ENCODE measurements around the gene HMGN5.

The HMGN5 gene

GRCh38 chrX:81201671-81202455, at the start of gene HMGN5, which contains the start of gene SH3BGRL:
Gene HMGN5 (minus strand): TSS chrX:81201913. CDS start chrX:81121549, 80,364 bp downstream.
Gene SH3BGRL (plus strand): TSS chrX:81202102. CDS start chrX:81202201, 99 bp downstream.
- DNase-seq, result peak; percentile 73 to 78

GRCh38 chrX:81241753-81242152, 40.0 kb upstream of the HMGN5 start:
- no peak for DNase-seq

- no peak for DNase-seq
Measured at GRCh38 chrX:81240701-81241331, 39.1 kb upstream of the HMGN5 start.

GRCh38 chrX:81238166-81238565, 36.5 kb upstream of the HMGN5 start:
- no peak for DNase-seq

- no peak for DNase-seq
Measured at GRCh38 chrX:81237516-81237915, 35.8 kb upstream of the HMGN5 start.

- DNase-seq, result no peak
Measured at GRCh38 chrX:81232218-81232617, 30.5 kb upstream of the HMGN5 start.

DNA sequence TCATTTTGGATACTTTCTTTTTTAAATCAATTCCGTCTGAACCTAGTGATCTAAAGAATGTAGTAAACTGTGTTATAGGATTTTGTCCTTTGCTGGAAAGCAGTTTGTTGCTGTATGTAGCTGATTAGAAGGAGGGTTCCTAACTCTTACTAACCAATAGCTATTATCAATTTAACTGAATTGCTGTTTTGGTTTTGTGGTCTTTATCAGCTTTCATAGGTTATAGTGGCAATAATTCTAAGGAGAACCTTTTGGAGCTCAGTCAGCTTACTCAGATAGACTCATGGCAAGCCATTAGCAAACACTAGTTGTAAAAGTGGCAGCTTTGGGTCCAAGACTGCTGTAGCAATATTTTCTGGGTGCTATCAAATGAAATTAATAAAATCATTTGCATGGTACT, 29.8 kb upstream of the HMGN5 start:
- no peak for DNase-seq

DNA sequence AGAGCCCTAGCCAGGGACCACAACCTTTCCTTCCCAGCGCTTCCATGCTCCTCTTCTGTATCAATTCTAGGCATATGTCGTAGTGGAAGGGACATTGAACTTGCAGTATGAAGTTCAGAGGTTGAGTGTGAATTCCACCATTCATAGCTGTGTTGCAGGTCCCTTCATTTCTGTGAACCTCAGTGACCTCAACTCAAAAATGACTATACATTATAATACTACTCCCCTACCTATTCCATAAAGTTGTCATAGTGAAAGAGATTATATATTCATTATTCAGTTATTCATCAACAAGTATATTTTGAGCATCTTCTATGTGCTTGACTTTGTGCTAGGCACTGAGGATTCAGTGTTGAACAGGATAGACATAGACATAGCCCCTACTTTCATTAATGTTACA, 28.2 kb upstream of the HMGN5 start:
- DNase-seq, result no peak

DNA sequence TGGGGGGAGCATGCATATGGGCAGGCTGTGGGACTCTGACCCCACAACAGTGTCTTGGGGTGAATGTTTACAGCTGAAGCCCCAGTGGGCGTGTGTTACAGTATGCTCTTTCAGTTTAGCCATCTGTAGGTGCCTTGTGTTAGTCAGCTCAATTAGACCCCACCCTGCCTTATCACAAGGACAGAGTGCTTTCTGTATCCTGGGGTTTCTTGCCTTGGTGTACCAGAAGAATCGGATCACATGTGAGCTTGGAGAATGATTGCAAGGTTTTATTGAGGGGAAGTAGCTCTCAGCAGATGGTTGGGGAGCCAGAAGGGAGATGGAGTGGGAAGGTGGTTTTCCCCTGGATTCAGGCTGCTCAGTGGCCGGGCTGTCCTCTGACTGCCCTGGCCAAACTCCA, 27.5 kb upstream of the HMGN5 start:
- no peak for DNase-seq

DNA sequence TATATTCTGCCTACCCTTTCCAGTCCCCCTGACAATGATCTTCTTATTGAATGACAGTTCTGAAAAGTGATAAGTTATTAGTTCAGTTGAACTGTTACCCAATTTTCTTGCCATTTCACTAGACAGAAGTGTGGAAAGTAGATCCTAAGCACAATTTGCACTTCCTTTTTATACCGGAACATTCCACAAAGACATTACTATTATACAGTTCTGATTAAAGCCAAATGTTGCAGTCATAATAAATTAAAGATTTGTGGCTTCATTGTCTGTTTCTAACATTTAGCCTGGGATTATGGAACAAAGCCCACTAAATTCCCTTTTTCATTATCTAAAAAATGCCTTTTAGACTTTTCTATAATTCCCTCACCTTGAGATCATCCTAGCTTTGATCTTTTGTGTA, 14.0 kb upstream of the HMGN5 start:
- DNase-seq, result no peak

DNA sequence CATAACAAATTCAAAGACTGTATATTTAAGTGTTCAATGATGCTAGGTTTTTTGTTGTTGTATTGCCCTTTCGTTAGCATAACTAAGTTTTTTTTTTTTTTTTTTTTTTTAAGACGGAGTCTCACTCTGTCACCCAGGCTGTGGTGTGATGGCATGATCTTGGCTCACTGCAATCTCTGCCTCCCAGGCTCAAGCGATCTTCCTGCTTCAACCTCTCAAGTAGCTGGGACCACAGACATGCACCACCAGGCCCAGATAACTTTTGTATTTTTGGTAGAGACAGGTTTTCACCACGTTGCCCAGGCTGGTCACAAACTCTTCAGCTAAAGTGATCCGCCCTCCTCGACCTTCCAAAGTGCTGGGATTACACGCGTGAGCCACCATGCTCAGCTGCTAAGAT, 7.2 kb upstream of the HMGN5 start:
- DNase-seq, result no peak

DNA sequence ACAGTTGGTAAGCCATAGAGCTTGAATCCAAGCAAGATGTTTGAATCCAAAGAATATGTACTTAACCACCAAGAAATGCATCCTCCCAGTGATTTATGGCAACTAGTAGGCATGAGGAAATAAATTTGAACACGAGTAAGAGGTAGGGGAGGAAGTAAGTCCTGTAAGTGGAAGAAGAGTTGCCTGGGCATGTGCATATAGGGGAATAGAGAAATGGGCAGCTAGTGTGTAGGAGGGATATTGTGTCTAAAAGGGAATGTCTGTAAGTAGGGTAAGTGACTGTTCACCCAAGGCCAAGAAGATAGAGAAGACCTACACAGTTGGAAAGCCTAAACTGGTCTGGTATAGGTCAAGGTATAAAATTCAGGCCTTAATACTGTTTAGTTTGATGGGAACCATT, 4.8 kb upstream of the HMGN5 start:
- DNase-seq, result no peak

- DNase-seq, result no peak
Measured at GRCh38 chrX:81205551-81205950, 3.8 kb upstream of the HMGN5 start.

- DNase-seq, result no peak
Measured at GRCh38 chrX:81202943-81203342, 1.2 kb upstream of the HMGN5 start.

GRCh38 chrX:81202456-81202819, 725 bp upstream of the HMGN5 start:
- peak in 1 of 2 donors; percentile 30 for DNase-seq

- no peak for DNase-seq
Measured at GRCh38 chrX:81201071-81201470, 642 bp downstream of the HMGN5 start.

DNA sequence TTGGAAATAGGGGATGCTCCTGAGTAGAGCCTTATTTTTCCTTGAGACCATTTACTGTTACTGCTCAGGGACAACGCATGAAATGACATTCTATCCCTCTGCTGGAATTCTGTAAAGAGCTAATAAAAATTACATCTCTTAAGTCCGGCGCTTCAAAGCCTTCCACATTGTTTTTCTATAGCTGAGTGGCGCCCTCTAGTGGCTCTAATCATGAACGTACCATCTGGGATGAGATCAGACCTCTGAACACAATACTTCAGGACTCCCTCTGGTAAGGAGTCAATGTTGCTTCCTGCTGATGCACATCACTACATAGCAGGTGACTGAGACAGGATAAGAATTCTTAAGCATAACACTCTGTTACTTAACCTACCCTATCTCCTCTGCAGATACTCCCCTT, 6.0 kb downstream of the HMGN5 start:
- peak; percentile 46 to 72 for DNase-seq

GRCh38 chrX:81195259-81195658, 6.5 kb downstream of the HMGN5 start:
- no peak for DNase-seq

DNA sequence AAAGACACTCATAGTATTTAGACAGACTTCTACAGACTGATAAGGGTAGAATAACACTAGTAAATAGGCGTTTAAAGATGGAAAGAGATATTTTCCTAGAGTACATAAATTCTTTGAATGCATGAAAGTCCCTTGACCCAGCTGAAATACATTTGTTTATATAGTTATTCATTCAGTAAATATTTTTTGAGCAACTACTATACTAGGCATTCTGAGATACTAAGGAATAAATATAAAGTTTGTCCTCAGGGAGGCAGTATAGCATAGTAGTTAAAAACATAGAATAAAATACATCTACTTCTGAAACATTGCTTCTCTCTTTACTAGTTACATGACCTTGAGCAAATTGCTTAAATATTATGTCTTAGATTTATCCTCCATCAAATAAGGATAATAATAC, 27.4 kb downstream of the HMGN5 start:
- DNase-seq, result peak in 1 of 2 donors; percentile 21

GRCh38 chrX:81168391-81168790, 33.3 kb downstream of the HMGN5 start:
- DNase-seq, result no peak

GRCh38 chrX:81121513-81122363, 80.0 kb downstream of the HMGN5 start:
- peak; percentile 87 to 91 for DNase-seq

DNA sequence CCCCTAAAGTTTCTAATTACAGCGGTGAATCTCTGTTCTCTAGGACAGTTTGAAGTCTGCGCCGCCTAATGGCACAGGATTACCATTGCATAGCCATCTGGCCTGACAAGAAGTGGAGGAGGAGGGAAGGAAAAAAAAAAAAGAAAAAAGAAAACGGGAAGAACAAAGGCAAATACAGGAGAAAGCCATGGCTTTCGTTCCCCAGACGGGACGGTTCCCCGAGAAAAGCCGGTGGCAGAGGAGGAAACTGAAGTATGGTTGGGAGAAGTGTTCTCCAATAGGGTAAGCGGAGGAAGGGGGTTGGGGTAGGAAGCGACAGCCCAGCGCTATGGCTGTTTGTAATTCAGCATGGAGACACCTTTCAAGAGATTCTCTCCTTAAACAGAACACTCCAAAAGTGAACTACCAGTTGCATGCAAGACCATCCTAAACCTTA, 80.8 kb downstream of the HMGN5 start:
- peak in 1 of 2 donors; percentile 45 for DNase-seq

GRCh38 chrX:81120258-81120935, 81.3 kb downstream of the HMGN5 start:
- peak in 1 of 2 donors; percentile 5 for DNase-seq

All from CD4-positive, alpha-beta T cell treated with Interferon alpha-2 for 1 hour (primary cell).